EL (cell line): ENCODE data around the gene VPS25.

Source experiments
- DNase-seq: peaks from one replicate; pipeline ENCODE4 v3.0.0-alpha.2; 2016

Gene VPS25

DNA sequence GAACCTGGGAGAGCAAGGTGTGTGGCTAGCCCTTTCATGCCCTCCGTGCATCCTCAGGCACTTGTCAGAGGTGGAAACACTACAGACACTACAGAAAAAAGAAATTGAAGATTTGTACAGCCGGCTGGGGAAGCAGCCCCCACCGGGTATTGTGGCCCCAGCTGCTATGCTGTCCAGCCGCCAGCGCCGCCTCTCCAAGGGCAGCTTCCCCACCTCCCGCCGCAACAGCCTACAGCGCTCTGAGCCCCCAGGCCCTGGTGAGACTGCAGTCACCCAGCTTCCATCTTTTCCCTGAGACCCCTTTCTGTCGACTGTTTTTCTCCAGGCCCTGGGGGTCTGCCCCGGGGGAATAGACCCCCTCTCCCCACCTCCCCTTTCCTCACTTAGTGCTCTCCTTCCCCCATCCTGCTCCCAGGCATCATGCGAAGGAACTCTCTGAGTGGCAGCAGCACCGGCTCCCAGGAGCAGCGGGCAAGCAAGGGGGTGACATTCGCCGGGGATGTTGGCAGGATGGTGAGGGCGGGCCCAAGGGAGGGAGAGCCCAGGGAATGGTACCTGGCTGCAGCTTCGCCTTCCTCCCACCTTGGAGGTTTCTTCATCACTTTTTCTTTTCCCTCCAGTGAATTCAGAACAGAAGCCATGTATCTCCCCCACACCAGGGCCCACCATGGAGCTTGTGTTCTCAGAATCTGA lies 23.0 kb downstream of the VPS25 start:
- no peak for DNase-seq

DNA sequence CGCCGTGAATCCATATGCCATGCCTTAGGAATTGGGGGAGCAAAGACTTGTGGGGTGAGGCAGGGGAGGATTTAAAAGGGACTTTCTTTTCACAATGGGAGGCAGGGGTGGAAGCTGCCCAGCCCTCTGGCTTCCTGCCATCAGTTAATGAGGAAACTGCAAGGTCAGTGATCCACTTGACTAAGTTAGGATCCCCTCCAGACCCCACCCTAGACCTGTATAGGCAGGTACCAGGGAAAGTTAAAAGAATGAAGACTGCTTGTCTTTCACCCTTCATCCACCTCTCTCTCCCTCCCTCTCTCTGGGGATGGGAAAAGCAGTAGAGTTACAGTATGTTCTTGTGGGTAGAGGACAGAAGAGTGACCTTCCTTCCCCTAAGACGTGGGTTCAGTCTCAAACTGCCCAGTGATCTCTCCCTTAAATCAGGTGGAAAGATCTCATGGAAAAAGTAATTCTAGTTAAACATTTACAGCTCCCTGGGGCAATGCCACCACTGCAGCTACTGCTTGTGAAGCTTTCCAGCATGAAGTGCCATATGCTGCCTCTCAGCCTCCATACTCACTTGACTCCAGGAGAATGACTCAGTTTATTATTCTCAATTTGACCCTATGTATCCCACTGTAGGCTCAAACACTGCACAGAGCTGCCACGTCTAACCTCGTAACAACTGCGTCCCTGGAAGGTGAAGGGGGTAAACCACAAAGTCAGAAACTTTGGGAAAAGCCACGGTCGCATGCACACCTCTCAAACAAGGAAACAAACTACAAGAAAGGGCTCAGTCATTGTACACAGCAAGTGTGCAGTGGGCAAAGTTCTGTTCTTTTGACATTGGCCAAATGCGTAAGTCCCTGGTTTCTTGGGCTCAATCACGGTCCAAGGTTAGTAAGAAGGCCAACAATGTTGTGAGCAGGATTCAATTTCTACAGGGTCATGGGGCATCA lies 24.1 kb downstream of the VPS25 start:
- DNase-seq, result no peak

DNA sequence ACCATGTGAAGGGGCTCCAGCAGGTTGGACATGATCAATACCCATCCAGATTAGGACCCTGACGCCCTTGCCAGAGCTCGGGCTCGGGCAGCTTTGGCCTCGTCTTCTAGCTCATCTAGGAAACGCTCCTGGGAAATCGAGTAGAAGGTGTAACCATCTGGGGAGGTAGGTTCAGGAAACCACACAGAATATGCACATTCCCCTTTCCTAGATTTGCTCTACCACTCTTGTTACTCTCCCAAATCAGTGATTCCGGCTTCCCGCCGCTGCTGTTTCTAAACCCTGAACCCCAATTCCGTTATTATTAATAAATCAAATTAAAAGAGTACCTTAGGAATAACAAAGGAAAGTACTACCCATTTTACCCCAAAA lies 24.7 kb downstream of the VPS25 start:
- no peak for DNase-seq

DNA sequence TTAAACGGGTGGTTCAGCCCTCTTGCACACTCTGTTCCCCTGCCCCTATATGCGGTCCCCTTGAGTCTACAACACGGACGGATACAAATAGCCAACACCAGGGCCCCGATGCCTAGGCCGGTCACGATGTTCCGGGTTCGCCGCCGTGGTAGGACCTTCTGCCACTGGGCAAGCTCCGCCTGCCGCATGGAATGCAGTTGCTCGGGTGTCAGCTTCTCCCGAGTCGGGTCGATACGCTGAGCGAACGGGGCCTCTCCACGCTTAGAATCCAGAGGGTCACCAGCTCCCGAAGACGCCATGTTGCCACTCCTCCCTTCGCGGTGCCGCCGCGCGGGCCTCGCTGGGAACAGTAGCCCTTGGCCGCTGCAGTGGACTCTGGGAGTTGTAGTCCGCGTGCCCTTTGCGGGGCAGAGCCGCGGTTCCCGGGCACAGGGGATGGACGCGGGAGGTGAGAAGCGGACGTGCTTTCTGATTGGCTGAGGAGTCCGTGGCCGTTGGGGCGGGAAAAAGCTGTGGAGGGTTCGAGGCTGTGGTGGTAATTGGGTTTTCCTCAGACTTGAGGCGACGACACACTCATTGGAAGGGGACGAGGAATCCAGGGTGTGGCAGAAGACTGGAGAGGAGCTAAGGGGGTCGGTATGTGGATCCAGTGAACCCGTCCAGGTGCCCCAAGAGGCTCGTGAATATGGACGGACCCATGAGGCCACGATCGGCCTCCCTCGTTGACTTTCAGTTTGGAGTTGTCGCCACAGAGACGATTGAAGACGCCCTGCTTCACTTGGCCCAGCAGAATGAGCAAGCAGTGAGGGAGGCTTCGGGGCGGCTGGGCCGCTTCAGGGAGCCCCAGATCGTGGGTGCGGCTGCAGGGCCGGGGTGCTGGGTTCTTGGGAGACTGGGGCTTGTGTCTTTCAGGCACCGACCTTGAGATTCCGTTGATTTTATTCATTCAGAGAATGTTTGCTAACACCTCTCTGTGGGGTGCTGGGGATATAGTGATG lies 25.4 kb downstream of the VPS25 start, which contains the start of the genes CNTD1 and COA3:
Gene CNTD1 (plus strand): TSS at position 479 of the 998 bp plus-strand sequence. CDS start 207 bp downstream, at position 686.
Gene COA3 (minus strand): TSS at position 322 of the 998 bp plus-strand sequence. CDS start 23 bp downstream, at position 299.
- DNase-seq, result peak; percentile 90

DNA sequence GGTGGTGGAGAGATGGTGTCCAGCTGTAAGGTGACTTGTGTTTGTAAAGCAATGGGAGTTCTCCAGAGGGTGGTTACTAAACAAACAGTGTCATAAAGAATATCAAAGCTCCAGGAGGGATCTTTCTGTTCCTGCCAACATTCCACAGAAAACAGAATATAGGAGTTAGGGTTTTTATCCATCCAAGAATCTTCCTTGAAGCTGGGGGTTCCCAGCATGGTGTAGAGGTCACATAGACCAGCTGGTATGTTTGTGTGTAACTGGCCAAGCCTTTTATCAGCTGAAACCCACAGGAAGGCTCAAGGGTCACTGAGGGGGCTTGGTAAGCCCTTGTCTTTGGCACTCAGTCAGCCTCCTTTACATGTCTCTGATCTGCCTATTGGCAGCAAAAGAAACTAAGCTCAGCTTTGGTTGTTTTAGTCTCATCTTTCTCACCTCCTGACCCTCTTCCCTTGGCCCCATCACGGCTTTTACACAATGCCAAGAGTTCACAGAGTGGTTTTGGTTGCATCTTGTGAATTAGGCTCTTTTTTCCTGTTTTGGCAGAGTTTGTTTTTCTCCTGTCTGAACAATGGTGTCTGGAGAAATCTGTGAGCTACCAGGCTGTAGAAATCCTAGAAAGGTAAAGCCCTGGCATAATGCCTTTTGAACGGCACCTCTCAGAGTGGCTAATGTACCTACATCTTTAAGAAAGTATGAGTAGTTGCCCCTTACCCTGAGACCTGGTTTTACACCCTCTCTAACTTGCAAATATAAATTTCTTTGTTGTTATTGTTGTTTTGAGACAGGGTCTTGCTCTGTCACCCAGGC lies 30.0 kb downstream of the VPS25 start:
- DNase-seq, result no peak

DNA sequence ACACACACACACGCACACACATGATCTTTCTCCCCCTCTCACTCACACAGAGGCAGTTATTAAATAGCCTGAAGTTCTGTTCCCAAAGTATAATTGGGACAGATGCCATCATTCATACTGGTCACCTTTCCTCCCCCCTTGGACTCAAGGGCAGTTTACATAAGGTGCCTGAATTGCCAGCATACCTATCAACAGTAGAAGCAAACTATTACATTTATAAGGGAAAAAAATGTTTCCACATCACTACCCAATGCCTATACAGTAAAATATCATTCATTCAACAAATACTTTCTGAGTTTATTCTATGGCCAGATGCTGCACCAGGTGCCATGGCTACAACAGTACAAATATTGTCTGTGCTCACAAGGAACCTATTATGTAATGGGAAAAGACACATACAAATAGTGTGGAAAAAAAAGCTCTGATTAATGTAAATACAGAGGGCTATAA lies 31.7 kb downstream of the VPS25 start:
- no peak for DNase-seq

DNA sequence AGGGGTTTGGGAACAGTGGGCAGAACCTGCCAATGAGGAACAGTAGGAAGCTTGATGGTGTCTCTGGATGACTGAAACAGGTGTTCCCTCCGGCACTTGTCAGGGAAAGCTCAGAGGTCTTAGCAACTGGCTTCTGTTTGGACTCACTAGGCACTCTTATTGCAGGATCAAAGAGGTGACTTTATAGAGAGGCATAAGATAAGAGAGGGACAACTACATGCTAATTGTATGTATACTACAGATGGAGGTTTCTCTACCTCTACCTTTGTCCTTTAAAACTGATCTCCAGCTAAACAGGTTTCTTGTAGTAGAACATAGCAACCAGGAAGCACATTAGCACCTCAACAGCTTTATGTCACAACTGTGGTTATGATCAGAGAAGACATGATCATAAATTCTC lies 33.0 kb downstream of the VPS25 start:
- DNase-seq, result no peak

DNA sequence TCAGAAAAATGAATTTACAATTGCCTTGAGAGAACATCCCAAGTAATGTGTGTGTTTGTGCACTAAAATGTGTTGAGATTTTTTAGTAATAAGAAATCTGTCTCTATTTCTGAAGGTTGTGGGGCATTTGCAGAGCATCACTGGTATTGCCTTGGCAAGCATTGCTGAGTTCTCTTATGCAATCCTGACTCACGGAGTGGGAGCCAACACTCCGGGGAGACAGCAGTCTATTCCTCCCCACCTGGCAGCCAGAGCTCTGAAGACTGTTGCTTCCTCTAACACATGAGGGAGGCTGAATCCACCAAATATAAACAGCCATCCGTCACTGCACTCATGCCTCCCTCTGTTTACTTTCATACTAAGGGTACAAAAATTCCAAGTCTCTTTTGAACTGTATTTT lies 36.0 kb downstream of the VPS25 start:
- DNase-seq, result peak; percentile 80

DNA sequence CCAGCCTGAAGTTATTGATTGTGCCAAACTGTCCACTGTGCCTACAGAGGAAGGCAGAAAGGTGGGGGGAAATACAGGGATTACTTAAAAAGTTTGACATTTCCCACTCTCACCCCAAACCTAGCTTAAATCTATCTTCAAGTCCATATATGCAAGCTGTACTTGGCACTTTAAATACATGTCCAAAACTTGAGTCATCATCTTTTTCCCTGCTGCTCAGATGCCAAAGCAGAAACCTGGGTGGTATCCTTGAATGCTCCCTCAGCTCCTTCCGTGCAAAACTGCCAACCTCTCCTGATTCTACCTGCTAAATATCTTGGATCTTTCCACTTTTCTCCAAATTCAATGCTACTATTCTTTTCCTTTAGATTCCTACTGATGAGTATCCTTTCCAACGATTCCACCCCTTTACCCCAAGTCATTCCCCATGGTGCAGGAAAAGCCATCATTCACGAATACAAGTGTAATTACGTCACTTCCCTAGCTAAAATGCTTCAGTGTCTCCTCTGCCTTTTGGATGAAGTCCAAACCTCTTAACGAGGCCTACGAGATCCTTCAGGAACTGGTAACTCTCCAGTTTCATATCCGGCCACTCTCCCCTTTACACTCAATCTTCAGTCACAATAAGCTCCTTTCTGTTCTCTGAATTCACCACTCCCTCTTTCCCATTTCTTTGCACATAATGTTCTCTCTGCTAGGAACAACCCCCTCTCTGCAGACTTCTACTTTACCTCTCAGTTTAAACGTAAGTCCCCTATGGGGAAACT lies 41.6 kb downstream of the VPS25 start:
- peak; percentile 96 for DNase-seq

DNA sequence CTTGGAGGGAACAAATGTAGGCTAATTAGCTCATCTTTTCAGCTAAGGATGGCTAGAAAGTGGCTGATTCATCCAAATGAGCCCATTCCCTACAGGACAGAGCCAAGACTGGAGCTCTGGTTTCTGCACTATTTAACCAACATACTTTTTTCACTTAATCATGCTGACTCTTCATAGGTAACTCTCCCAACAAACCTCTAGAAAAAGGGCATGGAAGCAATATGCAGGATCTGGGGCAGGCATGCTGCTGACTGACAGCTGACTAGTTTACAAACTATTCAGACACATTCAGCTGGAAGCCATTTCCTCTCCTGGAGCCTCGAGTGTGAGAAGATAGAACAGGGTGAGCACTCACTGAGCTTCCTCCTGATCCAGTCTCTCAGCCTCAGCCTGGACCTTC lies 44.6 kb downstream of the VPS25 start:
- peak; percentile 77 for DNase-seq

DNA sequence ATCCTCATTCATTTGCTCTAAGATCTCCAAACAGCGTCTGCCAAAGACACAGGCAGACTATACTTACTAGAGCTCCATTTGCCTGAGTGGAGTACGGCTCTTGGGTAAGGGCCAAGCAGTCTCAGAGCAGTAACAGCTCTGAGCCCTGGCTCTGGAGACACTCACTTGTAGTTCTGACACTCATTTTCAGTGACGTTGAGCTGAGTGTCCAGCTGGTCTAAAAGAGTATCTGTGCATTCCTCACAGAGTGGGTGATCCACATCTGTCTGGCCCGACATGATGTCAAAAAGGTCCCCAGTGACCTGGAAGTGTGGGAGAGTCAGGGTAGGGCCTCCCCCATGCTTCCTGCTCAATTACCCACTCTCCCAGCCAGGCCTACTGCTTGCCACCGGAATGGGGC lies 45.1 kb downstream of the VPS25 start:
- DNase-seq, result peak; percentile 37

DNA sequence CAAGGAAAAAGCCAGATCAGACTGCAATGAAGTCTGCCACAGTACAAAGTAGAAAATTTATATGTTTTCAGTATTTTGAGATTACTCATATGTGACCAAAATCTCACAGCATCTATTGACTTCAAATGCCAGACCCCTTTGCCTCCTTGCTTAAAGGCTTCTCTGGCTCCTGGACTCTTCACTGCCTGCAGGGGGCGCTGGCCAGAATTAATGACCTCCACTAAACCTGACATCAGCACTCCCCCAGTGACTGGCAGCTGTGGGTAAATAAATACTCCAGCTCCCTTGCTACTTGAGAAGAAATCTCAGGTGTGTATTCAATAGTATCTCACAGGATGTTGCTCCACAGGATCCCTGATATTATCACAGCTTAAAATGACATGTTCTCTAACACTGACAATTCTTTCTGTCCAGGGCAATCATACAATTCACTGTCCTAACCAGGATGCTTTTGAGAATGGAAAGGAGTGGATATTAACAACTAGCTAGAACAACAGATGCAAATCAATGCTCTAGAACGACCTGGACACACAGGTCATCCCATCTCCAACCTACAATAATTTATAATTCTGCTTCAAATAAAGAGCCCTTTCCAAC lies 46.8 kb downstream of the VPS25 start:
- peak; percentile 68 for DNase-seq

DNA sequence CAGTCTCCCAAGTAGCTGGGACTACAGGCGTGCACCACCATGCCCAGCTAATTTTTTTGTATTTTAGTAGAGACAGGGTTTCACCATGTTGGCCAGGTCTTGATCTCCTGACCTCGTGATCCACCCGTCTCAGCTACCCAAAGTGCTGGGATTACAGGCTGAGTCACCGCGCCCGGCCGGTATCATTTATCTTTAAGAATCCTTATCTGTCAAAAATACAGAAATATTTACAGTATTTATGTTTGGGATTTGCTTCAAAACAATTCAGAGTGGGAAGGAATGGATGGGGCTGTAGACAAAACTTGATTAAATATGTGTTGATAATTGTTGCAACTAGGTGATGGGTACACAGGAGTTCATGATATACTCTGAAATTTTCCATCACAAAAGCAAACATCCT lies 47.9 kb downstream of the VPS25 start:
- DNase-seq, result no peak

DNA sequence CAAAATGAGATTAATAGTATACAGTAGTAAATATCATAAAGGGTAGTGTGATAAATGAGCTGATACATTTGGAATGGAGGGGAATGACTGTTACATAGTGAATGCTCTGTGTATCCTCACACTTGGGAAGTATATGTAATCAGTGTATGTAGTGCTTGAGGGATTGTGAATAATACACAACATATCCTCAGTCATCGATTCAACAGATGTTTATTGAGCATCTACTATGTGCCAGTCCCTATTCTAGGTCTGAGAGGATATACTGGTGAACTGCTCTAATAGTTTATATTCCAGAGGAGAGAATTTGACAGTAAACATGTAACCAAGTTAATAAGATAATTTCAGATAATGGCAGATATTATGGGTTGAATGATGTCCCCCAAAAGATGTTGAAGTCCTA lies 54.2 kb downstream of the VPS25 start:
- DNase-seq, result no peak
